Hepatocyte (in vitro differentiated cells): ENCODE data around the gene FAU. TPM values are rescaled to one million over a fixed set of nuclear protein-coding genes. Genes with fewer than 3 reads are reported as not detected.
"Not testable (repeated sequence)": the region's sequence is repeated elsewhere in the genome, so short reads cannot be mapped to it uniquely, and the experiment has no call there.

Experiments
- DNase-seq: peaks from one replicate; pipeline ENCODE4 v3.0.0-alpha.2; 2016; ENCODE audit warnings: low spot score
- H2AFZ ChIP-seq: fragments of 200-600 bp; sonication (generic); 2 replicates; pipeline ENCODE4 v1.6.0; 2016; ENCODE audit warnings: antibody characterized with exemption, mild to moderate bottlenecking
- H3K27ac ChIP-seq: fragments of 200-600 bp; sonication (generic); 2 replicates; pipeline ENCODE4 v1.5.1; 2016; ENCODE audit warnings: mild to moderate bottlenecking
- H3K27me3 ChIP-seq: fragments of 200-600 bp; sonication (generic); 2 replicates; pipeline ENCODE4 v1.6.1; 2016
- H3K36me3 ChIP-seq: fragments of 200-600 bp; sonication (generic); replicated peaks from 2 replicates; pipeline ENCODE4 v1.5.1; 2016; ENCODE audit warnings: low read depth; ENCODE audit not compliant: insufficient read depth
- H3K4me1 ChIP-seq: fragments of 200-600 bp; sonication (generic); 2 replicates; pipeline ENCODE4 v1.5.1; 2016; ENCODE audit warnings: mild to moderate bottlenecking, moderate library complexity; ENCODE audit not compliant: insufficient read depth
- H3K4me2 ChIP-seq: fragments of 200-600 bp; sonication (generic); 2 replicates; pipeline ENCODE4 v1.6.0; 2016
- H3K4me3 ChIP-seq: fragments of 200-600 bp; sonication (generic); 2 replicates; pipeline ENCODE4 v1.5.1; 2016; ENCODE audit warnings: mild to moderate bottlenecking
- H3K79me2 ChIP-seq: fragments of 200-600 bp; sonication (generic); 2 replicates; pipeline ENCODE4 v1.6.0; 2017; ENCODE audit warnings: mild to moderate bottlenecking
- H3K9me2 ChIP-seq: fragments of 200-600 bp; sonication (generic); replicated peaks from 2 replicates; pipeline ENCODE4 v1.6.0; 2017; ENCODE audit warnings: mild to moderate bottlenecking; ENCODE audit not compliant: insufficient read depth
- H3K9me3 ChIP-seq: fragments of 200-600 bp; sonication (generic); 2 replicates; pipeline ENCODE4 v1.5.1; 2016; ENCODE audit warnings: low read depth, mild to moderate bottlenecking
- H4K20me1 ChIP-seq: fragments of 200-600 bp; sonication (generic); 2 replicates; pipeline ENCODE4 v1.6.0; 2016; ENCODE audit warnings: mild to moderate bottlenecking; ENCODE audit not compliant: insufficient read depth, poor library complexity, severe bottlenecking
- CTCF ChIP-seq: fragments of 200-600 bp; sonication (generic); IDR thresholded peaks from 2 replicates; pipeline ENCODE4 v1.5.1; 2016; ENCODE audit warnings: antibody characterized with exemption, mild to moderate bottlenecking; ENCODE audit not compliant: poor library complexity
- EZH2 ChIP-seq: fragments of 200-600 bp; sonication (generic); IDR thresholded peaks from 2 replicates; pipeline ENCODE4 v1.6.1; 2016; ENCODE audit warnings: antibody characterized with exemption, mild to moderate bottlenecking, borderline replicate concordance
- EZH2phosphoT487 ChIP-seq: fragments of 200-600 bp; sonication (generic); IDR thresholded peaks from one replicate; pipeline ENCODE4 v1.6.1; 2018; ENCODE audit warnings: antibody characterized with exemption, mild to moderate bottlenecking, low read depth, moderate library complexity; ENCODE audit not compliant: unreplicated experiment, severe bottlenecking
- WGBS: methylation state at CpG from one replicate; pipeline ENCODE4 v1.1.6; 2016; ENCODE audit warnings: low lambda C conversion rate; ENCODE audit errors: missing lambda C conversion rate; 5-methylcytosine and 5-hydroxymethylcytosine counted together
- polyA plus RNA-seq: library from polyadenylated mRNA; unstranded; fragments of >200 nt; fragmentation: Nextera tagmentation; extraction: Ambion mirVana; gene quantifications from 2 replicates; pipeline ENCODE4 v1.2.1, GENCODE V29; 2016
- total RNA-seq: library from RNA; depleted of rRNA; stranded (reverse); fragments of >200 nt; gene quantifications from 2 replicates; pipeline ENCODE4 v1.2.3, GENCODE V29; 2014

Gene FAU
- total and polyA plus RNA-seq, 2 experiments from 2014 or later: 211 to 434 TPM

- WGBS: 90% methylated on average over 3 of the region's 3 CpGs
- TF ChIP-seq EZH2phosphoT487 (no peak), EZH2 (no peak), CTCF (no peak)
- H3K9me2 ChIP-seq: no peaks in the 10 kb centered on the region
- no peaks in the 10 kb centered on the region for H3K27me3 ChIP-seq
- no peaks in the 10 kb centered on the region for H4K20me1 ChIP-seq
- DNase-seq: no peak
- H3K79me2 ChIP-seq: peaks cover 64% of the 10 kb centered on the region
- peak overlapping the region; percentile 93 for H3K27ac ChIP-seq
- no peak overlapping the region for H2AFZ ChIP-seq
- H3K4me3 ChIP-seq: peak overlapping the region; percentile 60
- peaks cover 2% of the 10 kb centered on the region for H3K36me3 ChIP-seq
- H3K9me3 ChIP-seq: no peaks in the 10 kb centered on the region
- H3K4me2 ChIP-seq: peak overlapping the region; percentile 89
- H3K4me1 ChIP-seq: peaks cover 23% of the 10 kb centered on the region
These were observed 1.1 kb downstream of the FAU start for GRCh38 chr11:65120831-65121230.

GRCh38 chr11:65119670-65119995 is 2.3 kb downstream of the FAU start:
- Histone ChIP-seq H3K27me3 (no peaks in the 10 kb centered on the region), H3K4me3 (no peak overlapping the region), H3K9me2 (no peaks in the 10 kb centered on the region), H3K36me3 (peaks cover 2% of the 10 kb centered on the region), H3K9me3 (no peaks in the 10 kb centered on the region), H2AFZ (no peak overlapping the region), H3K4me2 (no peak overlapping the region), H3K4me1 (peaks cover 23% of the 10 kb centered on the region), H4K20me1 (no peaks in the 10 kb centered on the region), H3K79me2 (peaks cover 68% of the 10 kb centered on the region), H3K27ac (peak overlapping the region; percentile 14)
- DNase-seq: no peak
- TF ChIP-seq EZH2phosphoT487: no peak
- no peak for TF ChIP-seq CTCF
- no peak for TF ChIP-seq EZH2

- not testable (repeated sequence) for H3K36me3 ChIP-seq, H4K20me1 ChIP-seq, H2AFZ ChIP-seq, DNase-seq, H3K27me3 ChIP-seq, H3K9me2 ChIP-seq, H3K9me3 ChIP-seq, H3K4me2 ChIP-seq, H3K4me3 ChIP-seq
- peaks cover 68% of the 10 kb centered on the region for H3K79me2 ChIP-seq
- 95% methylated on average over 18 of the region's 18 CpGs for WGBS
- peak overlapping the region; percentile 14 for H3K27ac ChIP-seq
- peaks cover 23% of the 10 kb centered on the region for H3K4me1 ChIP-seq
These were observed 2.9 kb downstream of the FAU start for GRCh38 chr11:65118891-65119669.

- 89% methylated on average over 18 of the region's 18 CpGs for WGBS
- no peaks in the 10 kb centered on the region for H3K9me2 ChIP-seq
- no peak overlapping the region for H3K27ac ChIP-seq
- TF ChIP-seq EZH2: no peak
- TF ChIP-seq EZH2phosphoT487: no peak
- TF ChIP-seq CTCF: no peak
- H4K20me1 ChIP-seq: no peaks in the 10 kb centered on the region
- no peak overlapping the region for H3K4me3 ChIP-seq
- H3K27me3 ChIP-seq: no peaks in the 10 kb centered on the region
- no peak overlapping the region for H2AFZ ChIP-seq
- H3K79me2 ChIP-seq: peaks cover 68% of the 10 kb centered on the region
- H3K4me1 ChIP-seq: peaks cover 30% of the 10 kb centered on the region
- H3K9me3 ChIP-seq: no peaks in the 10 kb centered on the region
- DNase-seq: no peak
- H3K4me2 ChIP-seq: no peak overlapping the region
- H3K36me3 ChIP-seq: peaks cover 2% of the 10 kb centered on the region
These were observed 3.7 kb downstream of the FAU start for GRCh38 chr11:65118097-65118837.
